Osteocyte (in vitro differentiated cells): ENCODE data around the gene PFDN2. TPM values are rescaled to one million over a fixed set of nuclear protein-coding genes. Genes with fewer than 3 reads are reported as not detected.

Experiments
- DNase-seq: peaks from one replicate; pipeline ENCODE4 v3.0.0; 2021; ENCODE audit warnings: mixed read lengths; ENCODE audit not compliant: unreplicated experiment; ENCODE audit errors: extremely low spot score
- H3K27ac Mint-ChIP-seq: one replicate; pipeline ENCODE4 v1.8.0; 2021; ENCODE audit warnings: mild to moderate bottlenecking, mixed read lengths; ENCODE audit not compliant: unreplicated experiment
- H3K27me3 Mint-ChIP-seq: one replicate; pipeline ENCODE4 v1.8.0; 2021; ENCODE audit warnings: mixed read lengths; ENCODE audit not compliant: unreplicated experiment
- H3K36me3 Mint-ChIP-seq: one replicate; pipeline ENCODE4 v1.8.0; 2021; ENCODE audit warnings: mixed read lengths; ENCODE audit not compliant: unreplicated experiment
- H3K4me1 Mint-ChIP-seq: one replicate; pipeline ENCODE4 v1.8.0; 2021; ENCODE audit warnings: mixed read lengths; ENCODE audit not compliant: unreplicated experiment
- H3K4me3 Mint-ChIP-seq: one replicate; pipeline ENCODE4 v1.8.0; 2021; ENCODE audit warnings: mild to moderate bottlenecking, moderate library complexity, mixed read lengths; ENCODE audit not compliant: unreplicated experiment
- H3K9me3 Mint-ChIP-seq: one replicate; pipeline ENCODE4 v1.8.0; 2021; ENCODE audit warnings: mixed read lengths; ENCODE audit not compliant: unreplicated experiment
- CTCF ChIP-seq: fragments of 200-600 bp; sonication (generic); IDR thresholded peaks from 2 replicates; pipeline ENCODE4 v1.5.0; 2021; ENCODE audit warnings: antibody characterized with exemption, mild to moderate bottlenecking, moderate library complexity
- total RNA-seq: library from RNA; stranded (reverse); gene quantifications from 2 replicates; pipeline ENCODE4 v1.2.1, GENCODE V29; 2021

PFDN2 gene
- total RNA-seq, 1 donor from 2014 or later = 48.9 TPM

- no peak for TF ChIP-seq CTCF
- no peak overlapping the region for H3K4me3 Mint-ChIP-seq
- H3K36me3 Mint-ChIP-seq = peaks cover 2% of the 10 kb centered on the region
- no peaks in the 10 kb centered on the region for H3K9me3 Mint-ChIP-seq
- no peaks in the 10 kb centered on the region for H3K4me1 Mint-ChIP-seq
- H3K27me3 Mint-ChIP-seq = no peaks in the 10 kb centered on the region
- no peak overlapping the region for H3K27ac Mint-ChIP-seq
- DNase-seq = no peak
Observed at GRCh38 chr1:161138431-161138830, 20.6 kb upstream of the PFDN2 start.

DNA sequence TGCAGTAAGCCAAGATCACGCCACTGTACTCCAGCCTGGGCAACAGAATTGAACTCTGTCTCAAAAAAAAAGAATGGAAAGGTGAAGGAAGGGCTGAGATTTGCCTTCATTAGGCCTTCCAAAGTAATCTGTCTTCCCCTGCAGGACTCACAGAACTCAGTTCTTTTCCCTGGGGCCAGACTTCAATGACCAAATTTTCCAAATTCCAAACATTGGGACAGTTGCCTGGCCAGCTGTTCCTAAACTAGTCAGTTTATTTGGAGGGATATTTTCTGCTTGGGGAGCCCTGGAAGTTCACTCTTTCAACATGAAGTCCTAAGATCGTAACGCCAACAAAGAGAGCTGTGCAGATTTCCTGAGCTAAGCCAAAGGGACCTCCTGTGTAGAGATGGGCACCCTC lies 20.0 kb upstream of the PFDN2 start:
- Mint-ChIP-seq H3K27me3 (no peaks in the 10 kb centered on the region), H3K4me1 (no peaks in the 10 kb centered on the region), H3K4me3 (no peak overlapping the region), H3K27ac (no peak overlapping the region), H3K36me3 (peaks cover 2% of the 10 kb centered on the region), H3K9me3 (no peaks in the 10 kb centered on the region)
- TF ChIP-seq CTCF = no peak
- no peak for DNase-seq

DNA sequence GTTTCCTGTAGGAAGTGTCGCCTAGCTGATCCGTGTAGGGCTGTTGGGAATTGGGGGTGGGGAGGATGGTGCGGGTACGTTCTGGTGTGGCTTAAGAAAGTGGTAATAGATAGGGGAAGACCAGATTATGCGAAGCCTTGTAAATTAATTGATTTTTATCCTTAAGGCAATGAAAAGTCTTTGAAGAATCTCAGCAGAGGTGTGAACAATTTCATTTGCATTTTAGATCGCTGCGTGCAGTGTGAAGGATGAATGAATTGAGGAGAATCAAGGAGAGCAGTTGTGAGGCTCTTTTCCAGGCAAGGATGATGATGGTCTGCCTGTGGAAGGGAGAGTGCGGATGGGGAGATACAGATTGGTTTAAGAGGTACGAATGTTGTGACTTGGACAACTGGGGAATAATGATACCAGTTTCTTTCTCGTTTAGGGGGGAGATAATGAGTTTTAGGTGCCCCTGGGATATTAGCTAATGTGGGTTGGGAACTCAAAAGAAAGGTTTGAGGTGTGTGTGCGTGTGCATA lies 15.4 kb upstream of the PFDN2 start:
- Mint-ChIP-seq H3K36me3 (peaks cover 12% of the 10 kb centered on the region), H3K27ac (no peak overlapping the region)
- TF ChIP-seq CTCF = no peak

DNA sequence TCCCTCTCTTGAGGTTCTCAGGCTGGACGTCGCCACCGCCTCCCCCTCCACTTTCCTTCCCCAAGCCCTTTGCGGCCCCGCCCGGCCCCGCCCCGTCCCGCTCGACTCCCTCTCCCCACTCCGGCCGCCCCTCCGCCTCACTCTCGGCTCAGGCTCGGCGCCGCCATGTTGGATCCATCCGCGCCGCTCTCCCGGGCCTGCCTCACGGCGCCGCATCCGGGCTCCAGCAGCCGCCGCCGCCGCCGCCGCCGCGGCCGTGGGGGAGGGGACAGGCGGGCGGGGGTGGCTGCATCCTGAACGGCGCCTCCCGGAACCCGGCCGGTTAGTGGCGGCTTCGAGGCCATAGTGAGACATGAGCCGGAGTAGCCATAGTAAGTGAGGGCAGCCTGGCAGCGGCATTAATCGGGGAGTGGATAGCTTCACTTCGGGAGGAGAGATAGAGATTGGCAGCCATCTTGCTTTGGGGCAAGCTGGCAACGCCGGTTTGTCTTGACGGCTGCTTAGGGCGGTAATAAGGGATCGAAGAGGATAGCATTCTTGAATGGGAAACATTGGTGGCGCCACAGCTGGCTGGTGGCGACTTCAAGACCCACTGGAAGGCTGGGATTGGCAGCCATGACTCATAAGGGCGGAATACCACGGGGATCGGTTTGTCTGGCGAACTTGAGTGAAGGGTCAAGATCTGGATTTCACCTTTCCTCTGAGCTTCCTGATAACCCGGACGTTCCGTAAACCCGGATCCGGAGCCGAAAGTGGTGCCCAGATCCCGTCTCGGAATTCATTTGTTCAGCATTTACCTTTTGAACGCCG lies 14.8 kb upstream of the PFDN2 start, which contains the start of gene DEDD:
DEDD (minus strand) TSS at position 258 of the 810 bp plus-strand sequence. CDS start 8,205 bp downstream, outside the sequence.
- peaks cover 22% of the 10 kb centered on the region for H3K4me1 Mint-ChIP-seq
- no peak within 1 kb of the TSS for H3K27ac Mint-ChIP-seq
- DNase-seq = peak; percentile 97
- TF ChIP-seq CTCF = peak; percentile 21
- H3K4me3 Mint-ChIP-seq = no peak within 1 kb of the TSS
- peaks cover 14% of the 10 kb centered on the region for H3K36me3 Mint-ChIP-seq
- H3K27me3 Mint-ChIP-seq = no peaks in the 10 kb centered on the region
- H3K9me3 Mint-ChIP-seq = no peaks in the 10 kb centered on the region

More for the DNA sequence above, 15.4 kb upstream of the PFDN2 start:
- Mint-ChIP-seq H3K27me3 (no peaks in the 10 kb centered on the region), H3K9me3 (no peaks in the 10 kb centered on the region), H3K4me3 (no peak overlapping the region), H3K4me1 (peaks cover 22% of the 10 kb centered on the region)
- no peak for DNase-seq
